G401.6 (cell line): ENCODE measurements around the gene CHAMP1.

Source experiments
- FAIRE-seq: peaks from 2 replicates; lab custom pipeline; 2012; peaks lifted over from hg19 to GRCh38; lab: Jason Lieb, UNC

CHAMP1 gene

GRCh38 chr13:114298866-114299265 is 15.4 kb upstream of the CHAMP1 start:
- no peak for FAIRE-seq

GRCh38 chr13:114299604-114300305 is 14.5 kb upstream of the CHAMP1 start:
- FAIRE-seq, result no peak

- FAIRE-seq, result no peak
Measured at GRCh38 chr13:114303700-114304327, 10.5 kb upstream of the CHAMP1 start.

GRCh38 chr13:114304346-114305034 is 9.8 kb upstream of the CHAMP1 start:
- FAIRE-seq, result no peak

- FAIRE-seq, result no peak
Measured at GRCh38 chr13:114309086-114309485, 5.2 kb upstream of the CHAMP1 start.

GRCh38 chr13:114309806-114310410 is 4.4 kb upstream of the CHAMP1 start:
- no peak for FAIRE-seq

- peak; percentile 66 for FAIRE-seq
Measured at GRCh38 chr13:114310956-114311355, 3.3 kb upstream of the CHAMP1 start.

GRCh38 chr13:114311387-114311786 is 2.9 kb upstream of the CHAMP1 start:
- no peak for FAIRE-seq

- FAIRE-seq, result peak; percentile 77
Measured at GRCh38 chr13:114311908-114312307, 2.4 kb upstream of the CHAMP1 start.

- FAIRE-seq, result no peak
Measured at GRCh38 chr13:114313061-114313860, 1.0 kb upstream of the CHAMP1 start.

GRCh38 chr13:114315074-114315785 is 927 bp downstream of the CHAMP1 start:
- FAIRE-seq, result no peak

- no peak for FAIRE-seq
Measured at GRCh38 chr13:114318624-114319023, 4.3 kb downstream of the CHAMP1 start.

GRCh38 chr13:114319441-114319913 is 5.2 kb downstream of the CHAMP1 start:
- no peak for FAIRE-seq

- no peak for FAIRE-seq
Measured at GRCh38 chr13:114320065-114320464, 5.8 kb downstream of the CHAMP1 start.

- FAIRE-seq, result no peak
Measured at GRCh38 chr13:114321256-114321655, 7.0 kb downstream of the CHAMP1 start.

GRCh38 chr13:114323349-114323748 is 9.0 kb downstream of the CHAMP1 start:
- no peak for FAIRE-seq

- FAIRE-seq, result no peak
Measured at GRCh38 chr13:114324334-114324733, 10.0 kb downstream of the CHAMP1 start.

GRCh38 chr13:114325729-114326128 is 11.4 kb downstream of the CHAMP1 start:
- FAIRE-seq, result no peak

- no peak for FAIRE-seq
Measured at GRCh38 chr13:114328034-114328433, 13.7 kb downstream of the CHAMP1 start.

- FAIRE-seq, result no peak
Measured at GRCh38 chr13:114328595-114328994, 14.3 kb downstream of the CHAMP1 start.

- FAIRE-seq, result no peak
Measured at GRCh38 chr13:114330086-114330485, 15.8 kb downstream of the CHAMP1 start.
